Endodermal cell (in vitro differentiated cells): ENCODE data around the gene DHRS1. TPM values are rescaled to one million over a fixed set of nuclear protein-coding genes. Genes with fewer than 3 reads are reported as not detected.

Experiments used
- DNase-seq: peaks from one replicate; pipeline ENCODE4 v3.0.0-alpha.2; 2017
- H3K27ac ChIP-seq: 2 replicates; pipeline ENCODE4 v1.5.1; 2013; ENCODE audit warnings: mild to moderate bottlenecking, low read depth, low read length, moderate library complexity
- H3K27me3 ChIP-seq: 2 replicates; pipeline ENCODE4 v1.6.1; 2013; ENCODE audit warnings: mild to moderate bottlenecking, low read length, moderate library complexity; ENCODE audit not compliant: insufficient read depth, control insufficient read depth, poor library complexity, severe bottlenecking
- H3K36me3 ChIP-seq: 2 replicates; pipeline ENCODE4 v1.7.0; 2013; ENCODE audit warnings: mild to moderate bottlenecking, low read length, moderate library complexity; ENCODE audit not compliant: control insufficient read depth, insufficient read depth
- H3K4me1 ChIP-seq: one replicate; pipeline ENCODE4 v1.7.0; 2013; ENCODE audit warnings: low read length; ENCODE audit not compliant: control insufficient read depth, insufficient read depth
- H3K4me3 ChIP-seq: 2 replicates; pipeline ENCODE4 v1.5.1; 2013; ENCODE audit warnings: mild to moderate bottlenecking, low read length, moderate library complexity
- H3K9ac ChIP-seq: 2 replicates; pipeline ENCODE4 v1.6.1; 2013; ENCODE audit warnings: mild to moderate bottlenecking, low read length, moderate library complexity; ENCODE audit not compliant: poor library complexity, severe bottlenecking; ENCODE audit errors: extremely low read depth
- H3K9me3 ChIP-seq: 2 replicates; pipeline ENCODE4 v1.6.1; 2013; ENCODE audit warnings: mild to moderate bottlenecking, low read length, moderate library complexity; ENCODE audit not compliant: control insufficient read depth
- H3K27ac Mint-ChIP-seq: 2 replicates; pipeline ENCODE4 v1.8.0; 2020; ENCODE audit warnings: mixed read lengths
- H3K27me3 Mint-ChIP-seq: 2 replicates; pipeline ENCODE4 v1.8.0; 2021; ENCODE audit warnings: mild to moderate bottlenecking, mixed read lengths; ENCODE audit not compliant: insufficient read depth
- H3K36me3 Mint-ChIP-seq: 2 replicates; pipeline ENCODE4 v1.8.0; 2020; ENCODE audit warnings: low read depth, mixed read lengths
- H3K4me1 Mint-ChIP-seq: 2 replicates; pipeline ENCODE4 v1.8.0; 2020; ENCODE audit warnings: mixed read lengths
- H3K4me3 Mint-ChIP-seq: 2 replicates; pipeline ENCODE4 v1.8.0; 2020; ENCODE audit warnings: mild to moderate bottlenecking, moderate library complexity, mixed read lengths
- H3K9me3 Mint-ChIP-seq: 2 replicates; pipeline ENCODE4 v1.8.0; 2020; ENCODE audit warnings: mild to moderate bottlenecking, mixed read lengths
- WGBS, 2 experiments: methylation state at CpG; one replicate each; pipeline versions ENCODE4 v1.1.5 to v1.1.7; 2013; ENCODE audit warnings: missing lambda C conversion rate in 2 of 2, mixed read lengths in 1 of 2; ENCODE audit not compliant: insufficient coverage in 1 of 2, insufficient read length in 1 of 2; 5-methylcytosine and 5-hydroxymethylcytosine counted together
- total RNA-seq, 2 donors: library from RNA; stranded (reverse); fragmentation: NEBNext Ultra II Directional in 1 of 2; extraction: Animal tissue kit (Norgen Biotek cat#: 25700) in 1 of 2; gene quantifications; 2 replicates in 1 of 2; 3 replicates in 1 of 2; pipeline ENCODE4 v1.2.1, GENCODE V29; 2021
- TF ChIP-seq, protein P1 (sequence below): fragments of 200-600 bp; sonication (generic); conservative IDR thresholded peaks from 2 replicates; pipeline ENCODE4 v1.5.0; 2021; ENCODE audit warnings: antibody characterized with exemption, mild to moderate bottlenecking

Gene DHRS1
- total RNA-seq, 2 donors from 2014 or later: 21.2 to 22.5 TPM

DNA sequence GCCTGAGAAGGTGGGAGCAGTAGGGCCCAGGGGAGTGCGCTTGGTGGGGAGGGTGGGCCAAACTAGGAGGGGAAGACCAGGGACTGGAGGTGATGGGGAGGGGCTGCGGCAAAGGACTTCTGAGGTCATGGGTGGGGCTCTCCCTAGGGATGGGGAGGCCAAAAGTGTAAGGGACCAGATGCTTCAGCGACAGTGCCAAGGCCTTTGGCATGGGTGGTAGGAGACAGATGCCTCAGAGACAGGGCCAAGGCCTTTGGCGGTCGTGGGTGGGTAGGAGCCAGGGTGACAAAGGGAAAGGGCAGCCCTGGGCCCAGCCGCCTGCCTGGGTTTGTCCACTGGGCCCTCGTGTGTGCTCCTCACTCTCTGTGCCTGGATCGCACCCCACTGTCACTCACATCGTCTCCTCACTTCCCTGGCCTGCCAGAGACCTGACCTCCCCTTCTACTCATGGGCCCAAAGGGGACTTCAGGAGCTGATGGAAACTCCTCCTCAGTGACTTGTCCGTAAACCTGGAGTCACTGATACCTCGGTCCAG is 15.0 kb downstream of the DHRS1 start:
- no peaks in the 10 kb centered on the region for H3K36me3 Mint-ChIP-seq
- H3K27me3 Mint-ChIP-seq: no peaks in the 10 kb centered on the region
- no peaks in the 10 kb centered on the region for H3K4me1 ChIP-seq
- no peaks in the 10 kb centered on the region for H3K4me1 Mint-ChIP-seq
- no peaks in the 10 kb centered on the region for H3K9me3 ChIP-seq
- H3K4me3 ChIP-seq: no peak overlapping the region
- H3K9me3 Mint-ChIP-seq: no peaks in the 10 kb centered on the region
- H3K27ac ChIP-seq: no peak overlapping the region
- WGBS, 2 experiments: 82 to 88% methylated on average over 5 to 11 of the region's 11 CpGs
- H3K27me3 ChIP-seq: no peaks in the 10 kb centered on the region
- H3K9ac ChIP-seq: no peak overlapping the region
- TF ChIP-seq, protein P1, sequence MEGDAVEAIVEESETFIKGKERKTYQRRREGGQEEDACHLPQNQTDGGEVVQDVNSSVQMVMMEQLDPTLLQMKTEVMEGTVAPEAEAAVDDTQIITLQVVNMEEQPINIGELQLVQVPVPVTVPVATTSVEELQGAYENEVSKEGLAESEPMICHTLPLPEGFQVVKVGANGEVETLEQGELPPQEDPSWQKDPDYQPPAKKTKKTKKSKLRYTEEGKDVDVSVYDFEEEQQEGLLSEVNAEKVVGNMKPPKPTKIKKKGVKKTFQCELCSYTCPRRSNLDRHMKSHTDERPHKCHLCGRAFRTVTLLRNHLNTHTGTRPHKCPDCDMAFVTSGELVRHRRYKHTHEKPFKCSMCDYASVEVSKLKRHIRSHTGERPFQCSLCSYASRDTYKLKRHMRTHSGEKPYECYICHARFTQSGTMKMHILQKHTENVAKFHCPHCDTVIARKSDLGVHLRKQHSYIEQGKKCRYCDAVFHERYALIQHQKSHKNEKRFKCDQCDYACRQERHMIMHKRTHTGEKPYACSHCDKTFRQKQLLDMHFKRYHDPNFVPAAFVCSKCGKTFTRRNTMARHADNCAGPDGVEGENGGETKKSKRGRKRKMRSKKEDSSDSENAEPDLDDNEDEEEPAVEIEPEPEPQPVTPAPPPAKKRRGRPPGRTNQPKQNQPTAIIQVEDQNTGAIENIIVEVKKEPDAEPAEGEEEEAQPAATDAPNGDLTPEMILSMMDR: no peak
- DNase-seq: no peak
- peaks cover 4% of the 10 kb centered on the region for H3K36me3 ChIP-seq
- H3K27ac Mint-ChIP-seq: no peak overlapping the region
- no peak overlapping the region for H3K4me3 Mint-ChIP-seq

DNA sequence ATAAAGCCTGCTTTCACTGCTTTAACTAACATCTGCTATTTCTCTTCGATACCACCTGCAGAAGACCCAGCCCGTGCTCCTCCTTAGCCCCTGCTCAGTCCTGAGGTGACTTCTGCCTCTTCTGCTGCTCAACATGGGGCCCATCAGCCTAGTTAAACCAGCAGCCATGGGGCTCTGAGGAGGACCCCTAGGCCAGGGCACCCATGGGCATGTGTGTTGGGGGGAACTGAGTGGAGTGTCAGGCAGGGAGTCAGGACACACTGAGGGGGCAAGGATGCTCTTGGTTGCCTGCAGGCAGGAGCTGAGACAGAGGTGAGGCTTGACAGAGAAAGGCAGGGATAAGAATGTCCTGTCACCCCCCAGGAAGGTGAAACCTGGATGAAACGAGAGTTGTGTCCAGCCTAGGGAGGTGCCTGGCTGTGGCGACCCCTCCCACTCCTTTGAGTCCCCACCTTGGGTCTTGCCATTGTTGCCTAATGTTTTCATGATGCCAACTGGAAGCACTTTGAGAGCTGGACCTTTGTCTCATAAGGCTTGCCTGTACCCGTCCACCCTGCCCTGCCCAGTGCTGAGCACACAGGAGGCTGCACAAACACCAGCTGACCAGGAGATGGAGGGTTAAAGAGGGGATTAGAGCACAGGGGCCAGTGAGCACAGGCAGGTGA is 15.7 kb downstream of the DHRS1 start:
- H3K4me1 ChIP-seq: no peaks in the 10 kb centered on the region
- no peaks in the 10 kb centered on the region for H3K9me3 Mint-ChIP-seq
- no peak overlapping the region for H3K4me3 ChIP-seq
- TF ChIP-seq, protein P1: no peak
- H3K4me3 Mint-ChIP-seq: no peak overlapping the region
- 84 to 94% methylated on average over 4 to 5 of the region's 5 CpGs for WGBS, 2 experiments
- H3K36me3 Mint-ChIP-seq: no peaks in the 10 kb centered on the region
- no peak overlapping the region for H3K9ac ChIP-seq
- no peak for DNase-seq
- H3K27me3 ChIP-seq: no peaks in the 10 kb centered on the region
- H3K36me3 ChIP-seq: no peaks in the 10 kb centered on the region
- H3K9me3 ChIP-seq: no peaks in the 10 kb centered on the region
- H3K4me1 Mint-ChIP-seq: no peaks in the 10 kb centered on the region
- H3K27ac Mint-ChIP-seq: no peak overlapping the region
- no peaks in the 10 kb centered on the region for H3K27me3 Mint-ChIP-seq
- no peak overlapping the region for H3K27ac ChIP-seq

DNA sequence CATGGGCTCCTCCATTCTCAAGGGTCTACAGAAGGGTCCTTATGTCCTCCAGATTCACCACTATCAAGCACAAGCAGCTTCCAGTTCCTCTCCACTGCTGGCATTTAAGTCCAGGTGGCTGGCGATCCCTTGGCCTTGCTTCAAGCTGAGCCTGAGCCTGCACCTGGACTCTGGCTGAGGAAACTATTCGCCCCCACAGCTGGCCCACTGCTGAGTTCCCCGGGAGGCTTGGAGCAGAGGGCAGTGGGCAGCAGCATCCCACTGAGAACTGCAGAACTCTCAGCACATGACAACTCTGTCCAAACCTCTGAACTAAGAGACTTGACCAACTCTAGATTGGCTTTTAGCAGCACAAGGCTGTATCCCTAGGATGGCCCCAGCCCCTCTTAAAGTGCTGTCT is 16.8 kb downstream of the DHRS1 start:
- H3K27me3 Mint-ChIP-seq: no peaks in the 10 kb centered on the region
- Histone ChIP-seq H3K4me1 (no peaks in the 10 kb centered on the region), H3K9me3 (no peaks in the 10 kb centered on the region), H3K27me3 (no peaks in the 10 kb centered on the region), H3K27ac (no peak overlapping the region), H3K4me3 (no peak overlapping the region), H3K9ac (no peak overlapping the region), H3K36me3 (no peaks in the 10 kb centered on the region)
- H3K27ac Mint-ChIP-seq: no peak overlapping the region
- no peak overlapping the region for H3K4me3 Mint-ChIP-seq
- no peaks in the 10 kb centered on the region for H3K36me3 Mint-ChIP-seq
- 86 to 87% methylated on average over 2 to 3 of the region's 3 CpGs for WGBS, 2 experiments
- TF ChIP-seq, protein P1: no peak
- no peaks in the 10 kb centered on the region for H3K9me3 Mint-ChIP-seq
- no peak for DNase-seq
- no peaks in the 10 kb centered on the region for H3K4me1 Mint-ChIP-seq
